Psoas muscle (tissue), 8 donors: ENCODE results near the gene LIPT2. TPM values are rescaled to one million over a fixed set of nuclear protein-coding genes. Genes with fewer than 3 reads are reported as not detected.

Experiments
- ATAC-seq, 4 donors: fragments of 200-7000 bp; cut with Tn5 transposase; one replicate each; pipeline ENCODE4 v1.9.1; 2020; ENCODE audit warnings: moderate library complexity in 3 of 4, mild to moderate bottlenecking in 2 of 4
- DNase-seq, 2 donors: peaks; one replicate each; pipeline ENCODE4 v3.0.0-alpha.2; 2020
- H3K27ac ChIP-seq: fragments of 200-600 bp; one replicate; pipeline ENCODE4 v1.8.0; 2022
- H3K27me3 ChIP-seq, 3 donors: fragments of 200-600 bp in 1 of 3; one replicate each; pipeline versions ENCODE4 v1.6.1 to v1.8.0; 2013 to 2022; ENCODE audit warnings: low read length in 2 of 3, mild to moderate bottlenecking in 2 of 3, moderate library complexity in 1 of 3; ENCODE audit not compliant: insufficient read depth in 3 of 3
- H3K36me3 ChIP-seq, 2 donors: fragments of 200-600 bp in 1 of 2; one replicate each; pipeline versions ENCODE4 v1.6.1 to v1.8.0; 2013 to 2022; ENCODE audit warnings: low read depth in 1 of 2, mild to moderate bottlenecking in 1 of 2, moderate library complexity in 1 of 2; ENCODE audit not compliant: insufficient read depth in 1 of 2
- H3K4me1 ChIP-seq: fragments of 200-600 bp; one replicate; pipeline ENCODE4 v1.8.0; 2022
- H3K4me3 ChIP-seq: fragments of 200-600 bp; one replicate; pipeline ENCODE4 v1.8.0; 2022; ENCODE audit warnings: mild to moderate bottlenecking
- H3K9me3 ChIP-seq: fragments of 200-600 bp; one replicate; pipeline ENCODE4 v1.8.0; 2022
- WGBS, 3 donors: extraction: QIAGEN DNeasy Blood & Tissue Kit; methylation state at CpG; one replicate each; pipeline versions ENCODE4 v1.1.6 to v1.1.7; 2013; 5-methylcytosine and 5-hydroxymethylcytosine counted together
- intact Hi-C, 2 donors: fragments of 100-400 bp; cut with DNase I; formaldehyde crosslinking; loops; one replicate each; pipeline versions ENCODE4 v1.11.0 to v1.14.2; 2022
- polyA plus RNA-seq, 3 donors: library from polyadenylated mRNA; stranded (reverse); fragments of 200-250 nt; gene quantifications; one replicate each; pipeline ENCODE4 v1.2.3, GENCODE V29; 2013
- total RNA-seq, 4 donors: library from RNA; stranded (reverse); fragmentation: NEBNext Ultra II Directional in 2 of 4; extraction: Animal tissue kit (Norgen Biotek cat#: 25700) in 2 of 4; gene quantifications; one replicate each; pipeline versions ENCODE4 v1.2.1 to v1.2.4, GENCODE V29; 2021 to 2023
- TF ChIP-seq, protein P1 (sequence below): fragments of 200-600 bp; IDR thresholded peaks from one replicate; pipeline ENCODE4 v1.8.0; 2022; ENCODE audit warnings: antibody characterized with exemption
- donor health status: healthy with polysubstance abuse.
- donor health status: DM: no; HTN: no; CAD: no; lungs with moderate emphysema.
- donor health status: Bipolar disorder and iron deficiency.
- donor health status: healthy.
- donor health status: DM: yes; HTN: yes; CAD: no.
- donor health status: DM: no; HTN: no; CAD: no.
- donor health status: DM: no; HTN: no; CAD: no.
- donor health status: DM: yes; HTN: yes; CAD: no.

The LIPT2 gene
- total and polyA plus RNA-seq, 7 donors = 0.94 to 5.4 (median 4.3) TPM

DNA sequence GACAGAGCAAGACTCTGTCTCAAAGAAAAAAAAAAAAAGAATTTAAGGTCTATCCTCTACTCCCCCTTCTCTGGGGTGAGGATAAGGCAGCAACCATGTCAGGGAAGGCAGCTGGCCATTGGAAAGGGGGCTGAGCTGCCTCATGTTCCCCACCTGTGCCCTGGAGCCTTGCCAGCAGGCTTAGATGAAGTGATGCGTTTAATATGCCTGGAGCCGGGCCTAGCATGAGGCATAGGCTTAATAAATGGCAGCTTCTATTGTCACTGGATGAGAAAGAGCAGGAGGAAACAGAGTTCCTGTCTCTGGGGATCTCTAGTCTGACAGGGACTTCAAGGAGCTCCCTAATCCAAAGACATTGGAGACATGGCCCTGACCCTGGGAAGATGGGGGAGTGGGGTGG, 23.0 kb downstream of the LIPT2 start:
- Histone ChIP-seq H3K9me3 (no peaks in the 10 kb centered on the region), H3K27ac (no peak overlapping the region), H3K4me1 (peaks cover 14% of the 10 kb centered on the region), H3K27me3 (no peaks in the 10 kb centered on the region), H3K4me3 (no peak overlapping the region), H3K36me3 (no peaks in the 10 kb centered on the region)
- 34 to 54% (median 43%) methylated on average over 2 of the region's 2 CpGs for WGBS, 3 donors
- TF ChIP-seq, protein P1, sequence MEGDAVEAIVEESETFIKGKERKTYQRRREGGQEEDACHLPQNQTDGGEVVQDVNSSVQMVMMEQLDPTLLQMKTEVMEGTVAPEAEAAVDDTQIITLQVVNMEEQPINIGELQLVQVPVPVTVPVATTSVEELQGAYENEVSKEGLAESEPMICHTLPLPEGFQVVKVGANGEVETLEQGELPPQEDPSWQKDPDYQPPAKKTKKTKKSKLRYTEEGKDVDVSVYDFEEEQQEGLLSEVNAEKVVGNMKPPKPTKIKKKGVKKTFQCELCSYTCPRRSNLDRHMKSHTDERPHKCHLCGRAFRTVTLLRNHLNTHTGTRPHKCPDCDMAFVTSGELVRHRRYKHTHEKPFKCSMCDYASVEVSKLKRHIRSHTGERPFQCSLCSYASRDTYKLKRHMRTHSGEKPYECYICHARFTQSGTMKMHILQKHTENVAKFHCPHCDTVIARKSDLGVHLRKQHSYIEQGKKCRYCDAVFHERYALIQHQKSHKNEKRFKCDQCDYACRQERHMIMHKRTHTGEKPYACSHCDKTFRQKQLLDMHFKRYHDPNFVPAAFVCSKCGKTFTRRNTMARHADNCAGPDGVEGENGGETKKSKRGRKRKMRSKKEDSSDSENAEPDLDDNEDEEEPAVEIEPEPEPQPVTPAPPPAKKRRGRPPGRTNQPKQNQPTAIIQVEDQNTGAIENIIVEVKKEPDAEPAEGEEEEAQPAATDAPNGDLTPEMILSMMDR = no peak
- intact Hi-C loops = no loop called here
- ATAC-seq (no peak), DNase-seq (no peak)

DNA sequence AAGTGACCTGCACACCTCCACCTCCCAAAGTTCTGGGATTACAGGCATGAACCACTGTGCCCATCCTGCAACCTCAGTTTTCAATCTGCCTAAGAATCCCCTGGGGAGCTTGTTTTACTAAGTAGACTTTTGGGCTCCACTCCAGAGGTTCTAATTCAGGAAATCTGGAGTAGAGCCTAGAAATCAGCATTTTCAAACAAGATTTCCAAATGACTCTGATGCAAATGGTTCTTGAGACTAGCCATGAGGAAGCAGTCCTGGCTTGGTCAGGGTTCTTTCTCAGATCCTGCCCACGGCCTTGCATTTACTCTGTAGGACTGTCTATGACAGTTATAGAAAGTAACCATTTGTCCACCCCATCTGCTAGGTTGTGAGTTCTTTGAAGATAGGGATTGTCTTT, 24.6 kb downstream of the LIPT2 start:
- no peak overlapping the region for H3K27ac ChIP-seq
- no peaks in the 10 kb centered on the region for H3K27me3 ChIP-seq
- H3K4me1 ChIP-seq = peaks cover 14% of the 10 kb centered on the region
- H3K4me3 ChIP-seq = no peak overlapping the region
- H3K36me3 ChIP-seq = no peaks in the 10 kb centered on the region
- WGBS, 3 donors = 39 to 60% (median 43%) methylated on average over 1 of the region's 1 CpG
- no peaks in the 10 kb centered on the region for H3K9me3 ChIP-seq
- intact Hi-C loops = no loop called here
- DNase-seq = no peak
- TF ChIP-seq, protein P1 = no peak
- ATAC-seq = no peak

DNA sequence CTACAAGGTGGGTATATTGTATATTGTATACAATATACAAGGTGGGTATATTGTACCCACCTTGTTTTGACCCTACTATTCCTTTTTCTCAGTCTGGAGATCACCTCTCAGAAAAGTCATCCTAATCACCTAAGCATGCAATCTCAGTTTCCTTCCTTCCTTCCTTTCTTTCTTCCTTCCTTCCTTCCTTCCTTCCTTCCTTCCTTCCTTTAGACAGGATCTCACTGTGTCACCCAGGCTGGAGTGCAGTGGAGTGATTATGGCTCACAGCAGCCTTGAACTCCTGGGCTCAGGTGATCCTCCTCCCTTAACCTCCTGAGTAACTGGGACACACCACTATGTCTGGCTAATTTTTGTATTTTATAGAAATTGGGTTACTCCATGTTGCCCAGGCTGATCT, 25.0 kb downstream of the LIPT2 start:
- Histone ChIP-seq H3K4me1 (peaks cover 14% of the 10 kb centered on the region), H3K36me3 (no peaks in the 10 kb centered on the region), H3K27me3 (no peaks in the 10 kb centered on the region), H3K9me3 (no peaks in the 10 kb centered on the region), H3K27ac (no peak overlapping the region), H3K4me3 (no peak overlapping the region)
- ATAC-seq (no peak), DNase-seq (no peak)
- TF ChIP-seq, protein P1 = no peak
- intact Hi-C loops = no loop called here

DNA sequence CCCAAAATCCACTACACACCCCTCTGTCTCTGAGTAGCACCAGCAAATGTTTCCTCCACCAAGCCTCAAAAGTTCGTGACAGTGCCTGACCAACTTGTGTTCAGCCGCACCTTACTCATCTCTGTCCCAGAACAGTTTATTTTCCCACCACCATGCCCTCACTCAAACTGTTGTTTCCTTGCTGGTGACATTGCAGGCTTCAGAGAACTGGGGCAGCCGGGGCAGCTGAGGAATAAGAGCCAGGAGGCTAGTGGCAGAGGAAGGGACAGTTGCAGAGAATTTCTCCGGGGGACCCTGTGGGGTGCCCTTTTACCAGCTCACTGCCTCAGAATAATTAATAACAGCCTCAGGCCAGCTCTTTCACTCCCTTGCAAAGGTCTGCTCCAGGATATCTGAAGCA, 25.5 kb downstream of the LIPT2 start:
- no peak for DNase-seq
- Histone ChIP-seq H3K27me3 (no peaks in the 10 kb centered on the region), H3K4me3 (no peak overlapping the region), H3K36me3 (no peaks in the 10 kb centered on the region), H3K4me1 (peaks cover 14% of the 10 kb centered on the region), H3K9me3 (no peaks in the 10 kb centered on the region), H3K27ac (peak overlapping the region; percentile 50)
- TF ChIP-seq, protein P1 = no peak
- peak in 1 of 4 donors; percentile 22 for ATAC-seq
- intact Hi-C loops = no loop called here
- 76 to 85% (median 80%) methylated on average over 4 of the region's 4 CpGs for WGBS, 3 donors
